ENCODE results near the gene HDAC7.

The HDAC7 gene

GRCh38 chr12:47736216-47736615, 83.5 kb downstream of the HDAC7 start:
- ChIA-PET POLR2A (interaction anchor here (0.6 to 1.0 kb wide), 3 partner anchors 43 to 1887 kb away, joined by 3 to 4 read pairs (median 3); partner anchors contain the start of gene PRPF40B), CTCF (interaction anchor here (0.9 to 36.9 kb wide), 7 partner anchors 8 to 103 kb away, joined by 3 to 1419 read pairs (median 247); partner anchors contain the start of genes ENDOU, RAPGEF3, RPAP3 and SLC48A1)

GRCh38 chr12:47735649-47736048, 84.1 kb downstream of the HDAC7 start:
- no peak for DNase-seq (ENCODE audit: low read depth, low spot score)
- no peak overlapping the region for H3K4me3 ChIP-seq (ENCODE audit: low read depth, low read length)
- ChIA-PET CTCF (interaction anchor here (2.1 to 36.9 kb wide), 6 partner anchors 5 to 104 kb away, joined by 18 to 1419 read pairs (median 308); partner anchors contain the start of genes ENDOU, RAPGEF3 and SLC48A1), POLR2A (interaction anchor here (1.0 kb wide), 2 partner anchors 34 to 85 kb away, joined by 3 to 4 read pairs; no protein-coding TSS in a partner anchor)
- TF ChIP-seq CTCF (IDR thresholded peaks at IDR 0.05; ENCODE audit: insufficient read depth, low read length, missing control alignments) = no peak

More at GRCh38 chr12:47736216-47736615, 83.5 kb downstream of the HDAC7 start:
- TF ChIP-seq CTCF (IDR thresholded peaks at IDR 0.05; ENCODE audit: insufficient read depth, low read length, missing control alignments) = no peak
- no peak overlapping the region for H3K4me3 ChIP-seq (ENCODE audit: low read depth, low read length)
- no peak for DNase-seq (ENCODE audit: low read depth, low spot score)

GRCh38 chr12:47734725-47735480, 84.8 kb downstream of the HDAC7 start:
- CTCF ChIA-PET = interaction anchor here (11.9 to 36.9 kb wide), 5 partner anchors 6 to 104 kb away, joined by 247 to 1419 read pairs (median 308); partner anchors contain the start of genes ENDOU and SLC48A1
- H3K4me3 ChIP-seq (ENCODE audit: low read depth, low read length) = no peak overlapping the region
- POLR2A ChIA-PET = interaction anchor here (1.0 kb wide), 1 partner anchor 35 kb away, joined by 3 read pairs; no protein-coding TSS in a partner anchor
- no peak for TF ChIP-seq CTCF (IDR thresholded peaks at IDR 0.05; ENCODE audit: insufficient read depth, low read length, missing control alignments)
- DNase-seq (ENCODE audit: low read depth, low spot score) = no peak

GRCh38 chr12:47733142-47733541, 86.6 kb downstream of the HDAC7 start:
- DNase-seq (ENCODE audit: low read depth, low spot score) = no peak
- POLR2A ChIA-PET = no interaction called here
- CTCF ChIA-PET = interaction anchor here (1.0 to 36.9 kb wide), 7 partner anchors 8 to 432 kb away, joined by 3 to 1419 read pairs (median 247); partner anchors contain the start of genes ENDOU and SLC48A1
- no peak for TF ChIP-seq CTCF (IDR thresholded peaks at IDR 0.05; ENCODE audit: insufficient read depth, low read length, missing control alignments)
- no peak overlapping the region for H3K4me3 ChIP-seq (ENCODE audit: low read depth, low read length)
